ENCODE results near the gene BRINP2.

Gene BRINP2, protein sequence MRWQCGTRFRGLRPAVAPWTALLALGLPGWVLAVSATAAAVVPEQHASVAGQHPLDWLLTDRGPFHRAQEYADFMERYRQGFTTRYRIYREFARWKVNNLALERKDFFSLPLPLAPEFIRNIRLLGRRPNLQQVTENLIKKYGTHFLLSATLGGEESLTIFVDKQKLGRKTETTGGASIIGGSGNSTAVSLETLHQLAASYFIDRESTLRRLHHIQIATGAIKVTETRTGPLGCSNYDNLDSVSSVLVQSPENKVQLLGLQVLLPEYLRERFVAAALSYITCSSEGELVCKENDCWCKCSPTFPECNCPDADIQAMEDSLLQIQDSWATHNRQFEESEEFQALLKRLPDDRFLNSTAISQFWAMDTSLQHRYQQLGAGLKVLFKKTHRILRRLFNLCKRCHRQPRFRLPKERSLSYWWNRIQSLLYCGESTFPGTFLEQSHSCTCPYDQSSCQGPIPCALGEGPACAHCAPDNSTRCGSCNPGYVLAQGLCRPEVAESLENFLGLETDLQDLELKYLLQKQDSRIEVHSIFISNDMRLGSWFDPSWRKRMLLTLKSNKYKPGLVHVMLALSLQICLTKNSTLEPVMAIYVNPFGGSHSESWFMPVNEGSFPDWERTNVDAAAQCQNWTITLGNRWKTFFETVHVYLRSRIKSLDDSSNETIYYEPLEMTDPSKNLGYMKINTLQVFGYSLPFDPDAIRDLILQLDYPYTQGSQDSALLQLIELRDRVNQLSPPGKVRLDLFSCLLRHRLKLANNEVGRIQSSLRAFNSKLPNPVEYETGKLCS

DNA sequence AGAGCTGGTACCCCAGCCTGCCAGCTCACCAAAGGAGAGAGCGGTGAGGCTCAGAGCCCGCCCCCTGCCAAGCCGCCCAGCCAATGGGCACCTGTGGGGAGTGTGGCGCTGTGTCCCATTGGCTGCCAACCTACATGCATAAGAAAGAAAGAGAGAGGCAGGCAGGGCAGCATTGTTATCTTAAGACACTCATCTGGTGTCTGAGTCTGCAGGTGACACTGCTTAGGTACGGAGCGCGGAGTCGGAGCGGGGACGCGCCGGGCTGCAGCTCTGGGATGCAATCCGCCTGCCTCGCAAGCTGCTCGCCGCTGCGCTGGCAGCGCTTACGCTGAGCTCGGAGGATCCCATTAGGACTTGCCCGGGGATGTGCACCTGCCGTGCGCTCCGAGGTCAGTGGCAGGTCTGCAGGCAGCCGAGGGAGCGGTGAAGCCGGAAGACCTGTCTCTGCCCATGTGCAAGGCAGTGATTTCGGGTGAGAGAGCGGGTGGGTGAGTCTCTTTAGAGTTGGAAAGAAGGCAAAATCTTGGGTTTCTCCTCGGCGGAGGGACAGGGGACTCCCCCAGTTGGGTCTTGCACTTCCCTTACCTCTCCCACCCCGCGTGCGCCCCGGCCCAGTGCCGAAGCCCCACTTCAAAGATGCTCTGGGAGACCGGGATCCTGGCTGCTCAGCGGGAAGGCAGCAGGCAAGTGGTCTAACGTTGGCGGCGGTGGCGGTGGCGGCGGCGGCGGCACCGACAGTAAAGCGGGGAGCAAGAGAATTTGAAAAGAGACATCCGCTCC is at the start of gene BRINP2:
Gene BRINP2 (plus strand): TSS at position 203 of the 780 bp plus-strand sequence. CDS start 58,919 bp downstream, outside the sequence.
- DNase-seq (ENCODE audit: low read depth, low spot score), result no peak

DNA sequence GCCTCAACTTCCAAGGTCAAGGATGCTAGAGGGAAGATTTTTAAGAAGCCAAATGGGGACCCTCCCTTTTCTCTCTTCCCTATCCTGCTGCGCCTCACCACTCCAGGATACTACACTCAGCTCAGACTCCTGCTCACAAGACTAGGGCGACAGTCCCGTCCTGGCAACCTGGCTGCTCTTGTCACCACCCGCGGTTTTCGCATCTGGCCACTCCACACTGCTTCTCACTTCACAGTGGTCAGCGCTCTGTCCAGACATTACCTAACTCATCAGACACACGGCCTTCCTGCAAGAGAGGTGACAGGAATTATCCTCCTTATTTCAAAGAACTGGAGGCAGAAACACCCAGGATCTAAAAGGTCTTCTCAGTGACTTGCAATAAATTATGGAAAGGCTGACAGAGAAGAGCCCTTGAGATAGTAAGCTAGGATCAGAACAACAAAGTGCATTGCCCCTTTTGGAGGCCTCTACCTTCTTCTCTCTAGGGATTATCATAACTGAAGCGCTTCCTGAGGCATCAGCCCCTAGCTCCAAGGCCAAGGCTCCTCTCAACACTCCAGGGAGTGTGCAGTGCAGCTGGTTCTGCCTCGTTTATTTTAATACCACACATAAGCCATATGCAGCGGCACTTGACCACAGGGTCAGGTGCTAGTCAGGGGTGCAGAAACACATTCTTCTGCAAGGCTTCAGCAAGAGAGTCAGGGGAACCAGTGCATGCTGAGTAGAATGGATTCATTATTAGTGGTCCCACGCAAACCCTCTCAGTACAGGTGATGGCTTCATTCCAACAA is 48.1 kb upstream of the BRINP2 start:
- DNase-seq (ENCODE audit: low read depth, low spot score), result no peak

DNA sequence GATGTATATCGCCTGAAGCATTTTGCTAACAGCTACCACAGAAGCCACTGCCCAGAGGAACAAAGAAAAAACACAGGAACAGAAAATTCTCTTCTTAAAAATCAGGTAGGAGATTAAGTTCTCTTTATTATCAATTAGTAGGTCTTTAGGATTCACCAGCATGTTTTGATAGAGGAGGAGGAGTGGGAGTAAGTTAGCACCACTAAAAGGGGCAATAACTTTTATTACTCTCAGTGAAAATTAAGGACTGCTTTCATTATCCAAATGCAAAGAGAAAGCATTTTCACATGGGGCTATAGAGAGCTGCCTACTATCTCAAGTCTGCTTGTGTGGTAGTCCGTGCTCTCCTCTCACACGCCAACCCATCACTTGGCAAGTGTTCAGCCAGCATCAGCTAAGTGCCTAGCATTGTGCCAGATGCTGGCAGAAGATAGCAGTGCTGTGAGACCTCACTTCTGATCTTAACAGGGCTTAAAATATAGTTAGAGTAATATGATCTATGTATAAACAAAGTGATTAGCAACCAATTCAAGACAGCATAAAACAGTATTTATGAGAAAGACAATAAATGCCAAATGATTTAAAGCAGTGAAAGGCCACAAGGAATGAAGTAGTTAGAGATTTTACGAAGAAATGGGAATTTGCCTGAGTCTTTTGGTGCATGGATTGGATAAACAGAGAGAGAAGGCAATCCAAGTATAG is 46.0 kb upstream of the BRINP2 start:
- no peak for DNase-seq (ENCODE audit: low read depth, low spot score)

GRCh38 chr1:177126267-177126666 is 44.5 kb upstream of the BRINP2 start:
- DNase-seq (ENCODE audit: low read depth, low spot score), result no peak

DNA sequence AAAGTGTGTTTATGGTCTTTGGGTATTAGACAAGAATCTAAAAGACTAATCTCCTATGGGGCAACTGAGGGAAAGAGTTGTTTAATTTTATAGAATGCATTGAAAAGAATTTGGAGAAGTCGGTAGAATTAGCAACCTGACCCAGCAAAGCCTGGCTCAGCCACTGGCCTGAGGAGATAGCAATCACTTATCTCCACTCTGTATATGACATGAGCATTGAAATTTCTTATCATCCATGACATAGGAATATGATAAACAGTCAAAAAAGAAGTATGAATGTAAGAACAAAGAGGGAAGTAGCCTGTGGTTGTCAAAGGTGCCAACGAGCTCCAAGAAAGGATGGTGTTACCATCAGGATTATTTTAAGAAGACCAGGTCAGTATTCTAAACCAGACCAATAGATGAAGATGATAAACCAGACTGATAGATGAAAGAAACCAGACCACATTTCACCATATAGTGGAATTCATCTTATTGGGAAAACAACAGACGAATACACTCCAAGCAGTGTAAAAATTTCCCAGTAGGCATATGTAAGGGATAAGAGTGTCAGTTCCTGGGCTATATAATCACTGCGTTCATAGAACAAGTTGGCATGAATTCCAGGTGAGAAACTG is 42.0 kb upstream of the BRINP2 start:
- no peak for DNase-seq (ENCODE audit: low read depth, low spot score)

GRCh38 chr1:177130451-177130945 is 40.3 kb upstream of the BRINP2 start:
- no peak for DNase-seq (ENCODE audit: low read depth, low spot score)

GRCh38 chr1:177131723-177132122 is 39.0 kb upstream of the BRINP2 start:
- DNase-seq (ENCODE audit: low read depth, low spot score), result no peak

DNA sequence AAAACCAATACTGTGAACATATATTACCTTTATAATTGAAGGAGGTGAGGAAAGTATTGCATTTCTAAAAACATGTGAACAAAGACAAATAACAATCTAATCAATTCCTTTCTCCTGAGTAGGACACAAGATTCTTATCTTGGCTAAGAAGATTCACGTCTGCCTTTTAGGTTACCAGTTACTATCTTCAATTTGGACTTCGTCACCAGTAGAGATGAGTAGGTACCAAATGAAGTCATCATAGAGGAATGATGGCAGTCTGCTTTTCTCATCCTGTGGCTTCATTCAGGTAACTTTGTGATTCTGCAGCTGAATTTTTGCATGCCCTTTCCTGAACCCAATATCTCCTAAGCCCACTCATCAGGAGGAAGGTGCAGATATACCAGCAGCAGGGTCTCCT is 38.6 kb upstream of the BRINP2 start:
- no peak for DNase-seq (ENCODE audit: low read depth, low spot score)

DNA sequence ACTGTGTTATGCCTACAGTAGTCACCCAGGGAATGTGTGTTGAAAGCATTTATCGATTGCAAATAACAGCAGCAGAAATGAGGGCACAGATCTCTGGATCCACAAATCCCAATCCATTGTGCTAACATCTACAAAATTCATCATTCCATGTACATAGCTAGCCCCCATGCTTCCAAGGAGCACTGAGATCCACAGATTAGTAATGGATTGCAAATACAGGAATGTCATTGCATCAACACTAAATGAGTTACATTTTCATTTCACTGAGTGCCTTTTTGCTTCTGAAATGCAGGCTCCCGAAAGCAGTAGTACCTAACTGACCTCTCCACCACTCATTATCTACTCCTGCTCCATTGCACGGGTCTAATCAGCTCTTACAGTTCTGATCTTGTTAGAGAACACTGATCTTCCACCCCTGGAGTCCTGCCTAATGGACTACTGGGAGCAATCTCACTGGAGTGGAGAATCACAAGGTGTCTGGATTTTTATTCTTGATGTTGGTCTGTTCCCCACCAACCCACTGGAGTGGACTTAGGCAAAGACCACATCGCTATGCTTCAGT is 36.7 kb upstream of the BRINP2 start:
- DNase-seq (ENCODE audit: low read depth, low spot score), result no peak

DNA sequence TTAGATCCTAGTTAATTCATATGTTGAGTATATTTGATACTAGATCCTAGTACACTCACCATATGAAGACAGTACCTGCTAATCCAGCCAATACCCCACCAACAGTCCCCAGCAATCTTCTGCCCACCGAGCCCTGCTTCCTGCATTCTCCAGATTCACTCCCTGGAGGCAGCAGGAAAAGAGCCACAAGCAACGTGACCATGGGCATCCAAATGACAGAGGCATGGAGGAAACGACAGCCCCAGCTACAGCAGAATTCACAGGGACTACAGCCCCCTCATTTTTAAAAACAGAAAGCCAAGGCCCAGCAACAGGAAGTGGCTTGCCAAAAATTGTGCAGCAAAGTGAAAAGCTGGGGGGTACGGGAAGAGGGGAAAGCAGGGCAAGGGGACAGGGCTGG is 35.5 kb upstream of the BRINP2 start:
- DNase-seq (ENCODE audit: low read depth, low spot score), result no peak

GRCh38 chr1:177137814-177138213 is 32.9 kb upstream of the BRINP2 start:
- DNase-seq (ENCODE audit: low read depth, low spot score), result no peak

GRCh38 chr1:177138347-177138746 is 32.4 kb upstream of the BRINP2 start:
- DNase-seq (ENCODE audit: low read depth, low spot score), result no peak

DNA sequence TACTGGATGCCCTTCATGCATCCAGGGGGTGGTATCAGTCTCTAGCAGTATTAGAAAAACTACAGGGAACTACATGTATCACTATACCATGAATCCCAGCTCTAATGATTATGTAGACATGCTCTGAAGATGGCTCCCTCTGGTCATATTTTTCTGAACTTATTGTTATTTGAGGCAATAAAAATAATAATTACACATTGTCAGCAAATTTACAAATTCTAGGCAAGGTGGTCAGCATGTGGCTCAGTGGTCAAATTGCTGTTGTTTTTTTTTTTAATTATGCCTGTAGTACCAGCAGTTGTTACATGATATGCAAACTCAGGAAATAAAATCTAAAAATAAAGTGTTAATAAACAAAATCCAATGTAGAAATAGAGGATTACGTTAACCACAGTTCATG is 28.7 kb upstream of the BRINP2 start:
- DNase-seq (ENCODE audit: low read depth, low spot score), result no peak

DNA sequence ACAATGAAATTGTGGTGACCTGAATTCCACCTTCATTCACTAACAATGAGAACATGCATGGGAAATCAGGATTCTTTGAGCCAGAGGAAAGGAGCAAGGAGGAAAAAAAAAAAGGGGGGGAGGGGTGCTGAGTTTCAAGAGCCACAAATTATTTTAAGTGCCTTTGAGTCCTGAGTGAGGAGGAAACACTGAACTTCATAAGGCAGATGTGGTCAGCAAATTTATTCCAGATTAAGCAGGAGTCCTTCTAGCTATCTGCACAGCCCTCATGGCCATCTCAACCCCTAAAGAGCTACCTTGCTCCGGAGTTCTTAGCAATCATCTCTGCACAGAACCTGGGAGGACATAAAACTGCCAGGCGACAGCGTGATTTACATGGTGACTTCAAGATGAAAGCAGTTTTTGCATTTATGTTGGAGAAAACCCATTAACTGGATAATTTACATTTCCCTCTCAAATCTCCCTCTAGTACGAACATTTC is 27.9 kb upstream of the BRINP2 start:
- DNase-seq (ENCODE audit: low read depth, low spot score), result no peak

DNA sequence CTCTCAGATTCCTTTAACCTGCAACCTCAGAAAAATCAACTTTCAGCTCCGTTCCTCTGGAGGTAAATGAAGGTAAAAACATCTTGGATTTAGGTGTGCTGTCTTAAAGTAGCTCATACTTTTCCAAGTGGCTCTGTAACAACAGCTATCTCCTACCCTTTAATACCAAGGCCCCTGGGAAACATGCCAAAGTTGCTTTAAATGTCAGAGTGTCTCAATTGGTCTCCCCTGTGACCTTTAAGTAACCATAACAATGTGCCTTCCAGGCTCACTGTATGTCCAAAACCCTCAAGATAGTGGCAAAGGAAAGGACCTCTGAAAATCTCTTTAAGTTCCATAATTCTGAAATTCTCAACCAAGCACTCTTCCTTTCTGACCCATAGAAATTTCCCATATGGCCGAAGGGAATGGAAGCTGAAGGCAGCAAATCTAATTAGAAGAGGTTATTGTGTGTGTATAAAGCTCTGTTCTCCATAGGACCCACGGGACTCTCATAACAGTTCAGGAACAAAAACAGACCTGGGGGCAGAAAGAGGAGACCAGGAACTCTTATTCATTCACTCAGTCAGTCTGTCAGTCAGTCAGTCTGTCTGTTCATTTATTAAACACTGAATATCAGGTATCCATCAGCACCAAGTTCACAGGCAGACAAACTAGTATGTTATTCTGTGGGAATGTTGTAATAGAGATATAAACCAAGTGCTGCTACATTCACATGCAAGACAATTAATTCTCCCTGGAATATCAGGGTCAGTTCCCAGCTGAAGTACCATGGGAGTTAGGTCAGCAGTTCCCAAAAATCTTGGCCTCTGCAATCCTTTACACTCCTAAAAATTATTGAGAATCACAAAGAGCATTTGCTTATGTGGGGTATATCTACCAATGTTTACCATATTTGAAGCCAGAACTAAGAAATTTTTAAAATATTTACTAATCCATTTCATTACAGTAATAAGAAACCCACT is 25.4 kb upstream of the BRINP2 start:
- DNase-seq (ENCODE audit: low read depth, low spot score), result no peak

DNA sequence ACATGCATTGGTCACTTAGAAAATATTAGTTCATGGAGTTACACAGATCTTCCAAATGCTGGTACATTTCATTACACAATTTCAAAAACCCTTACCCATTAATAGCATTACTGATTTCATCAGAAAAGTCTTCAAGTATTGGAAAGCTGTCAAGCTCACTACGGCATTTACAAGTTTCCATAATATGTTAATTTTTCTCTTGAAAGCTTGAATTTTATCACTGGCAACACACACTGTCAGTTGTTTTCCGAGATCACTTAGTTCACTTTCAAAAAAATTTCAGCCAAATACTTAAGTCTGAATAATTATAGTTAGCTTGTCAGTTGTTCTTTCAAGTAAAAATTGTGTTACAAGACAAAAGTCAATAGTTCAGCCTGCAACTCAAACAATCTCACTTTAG is 24.3 kb upstream of the BRINP2 start:
- DNase-seq (ENCODE audit: low read depth, low spot score), result no peak

DNA sequence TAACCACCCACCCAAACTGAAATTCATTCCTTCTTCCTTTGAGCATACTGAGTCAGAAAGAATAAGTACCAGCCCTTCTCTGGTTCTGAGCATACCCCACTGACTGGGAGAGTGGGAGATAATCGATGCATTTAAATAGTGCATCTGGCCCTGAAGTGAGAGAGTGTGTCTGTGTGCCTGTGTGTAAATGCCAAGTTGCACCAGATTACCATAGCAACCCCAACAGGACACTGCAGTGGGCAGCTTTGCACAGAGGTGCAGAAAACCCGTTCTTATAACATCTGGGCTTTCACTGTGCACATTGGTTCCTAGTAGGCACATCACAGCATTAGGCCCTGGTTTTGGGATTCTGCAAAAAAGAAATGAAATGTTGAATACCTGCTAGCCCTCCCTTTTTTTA is 8.5 kb upstream of the BRINP2 start:
- DNase-seq (ENCODE audit: low read depth, low spot score), result no peak

- no peak for DNase-seq (ENCODE audit: low read depth, low spot score)
These were observed 6.8 kb upstream of the BRINP2 start for GRCh38 chr1:177163844-177164379.

Data from activated CD4-positive, CD25-positive, alpha-beta regulatory T cell treated with anti-CD3 and anti-CD28 coated beads, Interleukin-2, amount 50 U/mL, for 16 hours (primary cell).